ENCODE results near the gene C19orf53. TPM values are rescaled to one million over a fixed set of nuclear protein-coding genes. Genes with fewer than 3 reads are reported as not detected.
A peak's percentile ranks its signal among the peaks of the same experiment; 100 is the strongest.

Gene C19orf53
- total and polyA plus RNA-seq, 2 of the 13 experiments (the other 11 are each of a cell fraction or from before 2014, with no cell fraction given), result 129 to 130 TPM

DNA sequence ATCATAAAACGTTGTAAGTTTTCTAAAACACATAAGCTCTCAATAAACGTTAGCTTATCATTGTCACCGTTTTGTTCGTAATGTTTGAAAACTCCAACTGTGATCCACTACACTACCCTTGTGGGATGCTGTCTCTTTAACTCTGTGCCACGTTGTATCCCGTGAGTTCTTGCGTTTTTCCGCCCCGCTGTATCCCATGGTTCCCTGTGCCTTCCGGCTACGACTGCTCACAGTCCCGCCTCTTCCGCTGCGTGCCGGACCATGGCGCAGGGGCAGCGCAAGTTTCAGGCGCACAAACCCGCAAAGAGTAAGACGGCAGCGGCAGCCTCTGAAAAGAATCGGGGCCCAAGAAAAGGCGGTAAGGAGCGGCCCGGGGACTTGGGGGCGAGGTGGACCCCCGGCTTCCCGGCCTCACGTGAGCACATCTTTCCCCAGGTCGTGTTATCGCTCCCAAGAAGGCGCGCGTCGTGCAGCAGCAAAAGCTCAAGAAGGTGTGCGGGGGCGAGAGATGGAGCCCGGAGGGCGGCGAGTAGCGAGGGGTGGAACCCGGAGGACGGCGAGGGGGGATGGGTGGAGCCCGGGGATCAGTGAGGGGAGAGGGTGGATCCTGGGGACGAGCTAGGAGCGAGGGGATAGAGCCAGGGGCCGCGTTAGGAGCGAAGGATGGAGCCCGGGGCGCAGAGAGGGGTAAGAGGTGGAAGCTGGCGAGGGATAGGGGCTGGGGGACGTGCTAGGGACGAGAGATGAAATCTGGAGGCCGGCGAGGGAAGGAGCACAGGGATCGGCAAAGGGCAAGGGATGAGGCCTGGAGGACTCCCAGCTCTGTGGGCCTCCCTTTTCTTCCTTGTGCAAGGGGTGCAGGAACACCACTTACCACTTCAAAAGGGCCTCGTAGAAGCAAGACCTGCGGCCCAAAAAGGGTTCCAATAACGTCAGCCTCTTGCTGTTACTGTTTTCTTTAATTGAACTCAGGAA lies at the start of gene C19orf53 (continued):
- TF ChIP-seq, protein P1, sequence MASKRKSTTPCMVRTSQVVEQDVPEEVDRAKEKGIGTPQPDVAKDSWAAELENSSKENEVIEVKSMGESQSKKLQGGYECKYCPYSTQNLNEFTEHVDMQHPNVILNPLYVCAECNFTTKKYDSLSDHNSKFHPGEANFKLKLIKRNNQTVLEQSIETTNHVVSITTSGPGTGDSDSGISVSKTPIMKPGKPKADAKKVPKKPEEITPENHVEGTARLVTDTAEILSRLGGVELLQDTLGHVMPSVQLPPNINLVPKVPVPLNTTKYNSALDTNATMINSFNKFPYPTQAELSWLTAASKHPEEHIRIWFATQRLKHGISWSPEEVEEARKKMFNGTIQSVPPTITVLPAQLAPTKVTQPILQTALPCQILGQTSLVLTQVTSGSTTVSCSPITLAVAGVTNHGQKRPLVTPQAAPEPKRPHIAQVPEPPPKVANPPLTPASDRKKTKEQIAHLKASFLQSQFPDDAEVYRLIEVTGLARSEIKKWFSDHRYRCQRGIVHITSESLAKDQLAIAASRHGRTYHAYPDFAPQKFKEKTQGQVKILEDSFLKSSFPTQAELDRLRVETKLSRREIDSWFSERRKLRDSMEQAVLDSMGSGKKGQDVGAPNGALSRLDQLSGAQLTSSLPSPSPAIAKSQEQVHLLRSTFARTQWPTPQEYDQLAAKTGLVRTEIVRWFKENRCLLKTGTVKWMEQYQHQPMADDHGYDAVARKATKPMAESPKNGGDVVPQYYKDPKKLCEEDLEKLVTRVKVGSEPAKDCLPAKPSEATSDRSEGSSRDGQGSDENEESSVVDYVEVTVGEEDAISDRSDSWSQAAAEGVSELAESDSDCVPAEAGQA (IDR thresholded peaks at IDR 0.05; ENCODE audit: low read depth), result peak; percentile 92
- TF ChIP-seq, protein P1 (CRISPR knock-in tag; IDR thresholded peaks at IDR 0.05; ENCODE audit: borderline replicate concordance), result no peak
- TF ChIP-seq, protein P2, sequence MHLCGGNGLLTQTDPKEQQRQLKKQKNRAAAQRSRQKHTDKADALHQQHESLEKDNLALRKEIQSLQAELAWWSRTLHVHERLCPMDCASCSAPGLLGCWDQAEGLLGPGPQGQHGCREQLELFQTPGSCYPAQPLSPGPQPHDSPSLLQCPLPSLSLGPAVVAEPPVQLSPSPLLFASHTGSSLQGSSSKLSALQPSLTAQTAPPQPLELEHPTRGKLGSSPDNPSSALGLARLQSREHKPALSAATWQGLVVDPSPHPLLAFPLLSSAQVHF (CRISPR knock-in tag; IDR thresholded peaks at IDR 0.05), result no peak
- TF ChIP-seq ZKSCAN8 (CRISPR knock-in tag; IDR thresholded peaks at IDR 0.05; ENCODE audit: borderline replicate concordance) (peak; percentile 92), MEF2D (CRISPR knock-in tag; IDR thresholded peaks at IDR 0.05) (peak; percentile 91), ZSCAN31 (CRISPR knock-in tag; IDR thresholded peaks at IDR 0.05; ENCODE audit: low read depth) (0 out of 2 replicates have a peak, but pooled peaks have one; percentile 55), ATF7 (IDR thresholded peaks at IDR 0.05) (no peak), ATF7 (CRISPR knock-in tag; IDR thresholded peaks at IDR 0.05) (no peak), REPIN1 (CRISPR knock-in tag; IDR thresholded peaks at IDR 0.05; ENCODE audit: borderline replicate concordance, low read depth) (peak; percentile 95), RBFOX2 (IDR thresholded peaks at IDR 0.05; ENCODE audit: low read depth, low read length) (peak; percentile 92), SP5 (CRISPR knock-in tag; IDR thresholded peaks at IDR 0.05; ENCODE audit: borderline replicate concordance, low read depth) (peak; percentile 95), NFIC (IDR thresholded peaks at IDR 0.05; ENCODE audit: low read length) (no peak), ZNF713 (CRISPR knock-in tag; IDR thresholded peaks at IDR 0.05) (no peak), IRF2 (CRISPR knock-in tag; IDR thresholded peaks at IDR 0.05) (peak; percentile 99), ZNF563 (CRISPR knock-in tag; IDR thresholded peaks at IDR 0.05) (no peak), NFYB (CRISPR knock-in tag; IDR thresholded peaks at IDR 0.05) (peak; percentile 50), ZNF773 (CRISPR knock-in tag; IDR thresholded peaks at IDR 0.05; ENCODE audit: borderline replicate concordance) (no peak), HDAC2 (CRISPR knock-in tag; IDR thresholded peaks at IDR 0.05) (peak; percentile 78; the same call in 1 of the 2 replicates)
- TF ChIP-seq, protein P3, sequence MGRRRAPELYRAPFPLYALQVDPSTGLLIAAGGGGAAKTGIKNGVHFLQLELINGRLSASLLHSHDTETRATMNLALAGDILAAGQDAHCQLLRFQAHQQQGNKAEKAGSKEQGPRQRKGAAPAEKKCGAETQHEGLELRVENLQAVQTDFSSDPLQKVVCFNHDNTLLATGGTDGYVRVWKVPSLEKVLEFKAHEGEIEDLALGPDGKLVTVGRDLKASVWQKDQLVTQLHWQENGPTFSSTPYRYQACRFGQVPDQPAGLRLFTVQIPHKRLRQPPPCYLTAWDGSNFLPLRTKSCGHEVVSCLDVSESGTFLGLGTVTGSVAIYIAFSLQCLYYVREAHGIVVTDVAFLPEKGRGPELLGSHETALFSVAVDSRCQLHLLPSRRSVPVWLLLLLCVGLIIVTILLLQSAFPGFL (CRISPR knock-in tag; IDR thresholded peaks at IDR 0.05), result no peak
- TF ChIP-seq, protein P4, sequence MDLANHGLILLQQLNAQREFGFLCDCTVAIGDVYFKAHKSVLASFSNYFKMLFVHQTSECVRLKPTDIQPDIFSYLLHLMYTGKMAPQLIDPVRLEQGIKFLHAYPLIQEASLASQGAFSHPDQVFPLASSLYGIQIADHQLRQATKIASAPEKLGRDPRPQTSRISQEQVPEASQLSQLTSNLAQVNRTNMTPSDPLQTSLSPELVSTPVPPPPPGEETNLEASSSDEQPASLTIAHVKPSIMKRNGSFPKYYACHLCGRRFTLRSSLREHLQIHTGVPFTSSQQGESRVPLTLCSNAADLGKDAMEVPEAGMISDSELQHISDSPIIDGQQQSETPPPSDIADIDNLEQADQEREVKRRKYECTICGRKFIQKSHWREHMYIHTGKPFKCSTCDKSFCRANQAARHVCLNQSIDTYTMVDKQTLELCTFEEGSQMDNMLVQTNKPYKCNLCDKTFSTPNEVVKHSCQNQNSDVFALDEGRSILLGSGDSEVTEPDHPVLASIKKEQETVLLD (CRISPR knock-in tag; IDR thresholded peaks at IDR 0.05; ENCODE audit: low read depth), result no peak
- TF ChIP-seq, protein P5, sequence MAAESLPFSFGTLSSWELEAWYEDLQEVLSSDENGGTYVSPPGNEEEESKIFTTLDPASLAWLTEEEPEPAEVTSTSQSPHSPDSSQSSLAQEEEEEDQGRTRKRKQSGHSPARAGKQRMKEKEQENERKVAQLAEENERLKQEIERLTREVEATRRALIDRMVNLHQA (CRISPR knock-in tag; IDR thresholded peaks at IDR 0.05), result no peak

Measured in HepG2 (cell line).